GM23338 (cell line): Measurements from ENCODE around the gene EPHA3. TPM values are rescaled to one million over a fixed set of nuclear protein-coding genes. Genes with fewer than 3 reads are reported as not detected.
A peak's percentile ranks its signal among the peaks of the same experiment; 100 is the strongest.

Experiments
- ATAC-seq: fragments of 200-7000 bp; cut with Tn5 transposase; 3 replicates; pipeline ENCODE4 v1.9.1; 2020
- DNase-seq: peaks from one replicate; pipeline ENCODE4 v3.0.0-alpha.2; 2015; ENCODE audit warnings: low spot score
- H2AFZ ChIP-seq: fragments of 200-600 bp; sonication (generic); 2 replicates; pipeline ENCODE4 v1.8.0; 2016; ENCODE audit warnings: antibody characterized with exemption, mild to moderate bottlenecking, moderate library complexity
- H3F3A ChIP-seq: fragments of 200-600 bp; sonication (generic); replicated peaks from 2 replicates; pipeline ENCODE4 v1.8.0; 2017; ENCODE audit warnings: antibody characterized with exemption, mixed run types, low read depth
- H3K27ac ChIP-seq: fragments of 200-600 bp; sonication (generic); 2 replicates; pipeline ENCODE4 v1.6.1; 2016; ENCODE audit warnings: low read depth
- H3K27me3 ChIP-seq: fragments of 200-600 bp; sonication (generic); 2 replicates; pipeline ENCODE4 v1.8.0; 2016; ENCODE audit warnings: mild to moderate bottlenecking, mixed run types, moderate library complexity; ENCODE audit not compliant: insufficient read depth
- H3K36me3 ChIP-seq: fragments of 200-600 bp; sonication (generic); 2 replicates; pipeline ENCODE4 v1.8.0; 2016; ENCODE audit warnings: mild to moderate bottlenecking; ENCODE audit not compliant: insufficient read depth
- H3K4me1 ChIP-seq: fragments of 200-600 bp; sonication (generic); 2 replicates; pipeline ENCODE4 v1.8.0; 2016; ENCODE audit warnings: mild to moderate bottlenecking, moderate library complexity; ENCODE audit not compliant: insufficient read depth
- H3K4me2 ChIP-seq: fragments of 200-600 bp; sonication (generic); 2 replicates; pipeline ENCODE4 v1.7.1; 2017; ENCODE audit warnings: mixed run types
- H3K4me3 ChIP-seq: fragments of 200-600 bp; sonication (generic); 2 replicates; pipeline ENCODE4 v1.6.1; 2016; ENCODE audit warnings: mixed run types
- H3K79me2 ChIP-seq: fragments of 200-600 bp; sonication (generic); replicated peaks from 2 replicates; pipeline ENCODE4 v1.8.0; 2017; ENCODE audit warnings: mild to moderate bottlenecking; ENCODE audit not compliant: insufficient read depth
- H3K9me2 ChIP-seq: fragments of 200-600 bp; sonication (generic); 2 replicates; pipeline ENCODE4 v1.8.0; 2017; ENCODE audit not compliant: insufficient read depth
- H4K20me1 ChIP-seq: fragments of 200-600 bp; sonication (generic); replicated peaks from 2 replicates; pipeline ENCODE4 v1.8.0; 2017; ENCODE audit warnings: mild to moderate bottlenecking; ENCODE audit not compliant: insufficient read depth
- H3K27ac Mint-ChIP-seq: 2 replicates; pipeline ENCODE4 v1.8.0; 2020; ENCODE audit warnings: inconsistent platforms, mild to moderate bottlenecking, moderate library complexity, mixed read lengths
- H3K27me3 Mint-ChIP-seq: 3 replicates; pipeline ENCODE4 v1.8.0; 2022; ENCODE audit warnings: low read depth, mild to moderate bottlenecking, moderate library complexity, mixed read lengths, inconsistent platforms; ENCODE audit not compliant: insufficient read depth, poor library complexity
- H3K36me3 Mint-ChIP-seq: 3 replicates; pipeline ENCODE4 v1.8.0; 2021; ENCODE audit warnings: low read depth, mild to moderate bottlenecking, inconsistent platforms, moderate library complexity, mixed read lengths
- H3K4me1 Mint-ChIP-seq: 3 replicates; pipeline ENCODE4 v1.8.0; 2020; ENCODE audit warnings: mild to moderate bottlenecking, inconsistent platforms, mixed read lengths
- H3K4me3 Mint-ChIP-seq: 3 replicates; pipeline ENCODE4 v1.8.0; 2021; ENCODE audit warnings: moderate library complexity, mild to moderate bottlenecking, inconsistent platforms, mixed read lengths
- H3K9me3 Mint-ChIP-seq: 3 replicates; pipeline ENCODE4 v1.8.0; 2020; ENCODE audit warnings: moderate library complexity, mild to moderate bottlenecking, inconsistent platforms, mixed read lengths
- JUNB ChIP-seq: IDR thresholded peaks from one replicate; pipeline ENCODE4 v1.6.1; 2016; ENCODE audit warnings: antibody characterized with exemption; ENCODE audit not compliant: unreplicated experiment
- STAT1 ChIP-seq: IDR thresholded peaks from one replicate; pipeline ENCODE4 v1.6.1; 2016; ENCODE audit warnings: antibody characterized with exemption; ENCODE audit not compliant: unreplicated experiment
- ZNF114 ChIP-seq: fragments of 250-450 bp; sonication (Bioruptor Pico); IDR thresholded peaks from 2 replicates; pipeline ENCODE4 v1.5.0; 2020; ENCODE audit warnings: mild to moderate bottlenecking, moderate library complexity
- ZNF331 ChIP-seq: fragments of 250-450 bp; sonication (Bioruptor Pico); IDR thresholded peaks from 2 replicates; pipeline ENCODE4 v1.5.0; 2020; ENCODE audit warnings: low read depth, mild to moderate bottlenecking, moderate library complexity
- polyA plus RNA-seq: library from polyadenylated mRNA; unstranded; fragments of >200 nt; fragmentation: Nextera tagmentation; extraction: Ambion mirVana; gene quantifications from 2 replicates; pipeline ENCODE4 v1.2.1, GENCODE V29; 2016
- total RNA-seq: library from RNA; depleted of rRNA; stranded (reverse); fragments of >200 nt; shearing (Covaris generic); gene quantifications from 2 replicates; pipeline ENCODE4 v1.2.3, GENCODE V29; 2014
- TF ChIP-seq, protein P1 (sequence below): fragments of 250-450 bp; sonication (Bioruptor Pico); IDR thresholded peaks from 2 replicates; pipeline ENCODE4 v1.5.0; 2020; ENCODE audit warnings: mild to moderate bottlenecking, moderate library complexity
- TF ChIP-seq, protein P2 (sequence below), 2 experiments: fragments of 200-600 bp in 1 of 2; sonication (generic) in 1 of 2; conservative IDR thresholded peaks; 2 replicates each; pipeline versions ENCODE4 v1.5.1 to v1.6.1; 2016 to 2017; ENCODE audit warnings: antibody characterized with exemption in 2 of 2, low read depth in 2 of 2, mild to moderate bottlenecking in 2 of 2, moderate library complexity in 1 of 2

The EPHA3 gene
- total and polyA plus RNA-seq, 2 experiments from 2014 or later: 0.05 to 0.21 TPM

DNA sequence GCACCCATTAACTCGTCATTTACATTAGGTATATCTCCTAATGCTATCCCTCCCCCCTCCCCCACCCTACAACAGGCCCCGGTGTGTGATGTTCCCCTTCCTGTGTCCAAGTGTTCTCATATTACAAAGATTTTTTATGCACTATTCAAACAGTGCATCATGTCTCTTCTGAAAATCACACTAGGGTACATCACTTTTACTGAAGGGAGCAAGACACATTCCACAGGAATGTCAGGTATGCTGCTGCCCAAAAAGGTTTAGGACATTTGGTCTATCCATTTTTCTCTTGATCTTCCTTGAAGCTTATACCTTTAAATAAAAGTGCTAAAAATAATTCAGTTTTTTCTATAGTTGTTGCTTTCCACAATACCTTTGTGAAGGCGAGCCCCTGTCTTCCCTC is 9.2 kb upstream of the EPHA3 start (continued):
- TF ChIP-seq STAT1 (no peak), JUNB (no peak), ZNF331 (CRISPR knock-in tag) (no peak)
- TF ChIP-seq, protein P1, sequence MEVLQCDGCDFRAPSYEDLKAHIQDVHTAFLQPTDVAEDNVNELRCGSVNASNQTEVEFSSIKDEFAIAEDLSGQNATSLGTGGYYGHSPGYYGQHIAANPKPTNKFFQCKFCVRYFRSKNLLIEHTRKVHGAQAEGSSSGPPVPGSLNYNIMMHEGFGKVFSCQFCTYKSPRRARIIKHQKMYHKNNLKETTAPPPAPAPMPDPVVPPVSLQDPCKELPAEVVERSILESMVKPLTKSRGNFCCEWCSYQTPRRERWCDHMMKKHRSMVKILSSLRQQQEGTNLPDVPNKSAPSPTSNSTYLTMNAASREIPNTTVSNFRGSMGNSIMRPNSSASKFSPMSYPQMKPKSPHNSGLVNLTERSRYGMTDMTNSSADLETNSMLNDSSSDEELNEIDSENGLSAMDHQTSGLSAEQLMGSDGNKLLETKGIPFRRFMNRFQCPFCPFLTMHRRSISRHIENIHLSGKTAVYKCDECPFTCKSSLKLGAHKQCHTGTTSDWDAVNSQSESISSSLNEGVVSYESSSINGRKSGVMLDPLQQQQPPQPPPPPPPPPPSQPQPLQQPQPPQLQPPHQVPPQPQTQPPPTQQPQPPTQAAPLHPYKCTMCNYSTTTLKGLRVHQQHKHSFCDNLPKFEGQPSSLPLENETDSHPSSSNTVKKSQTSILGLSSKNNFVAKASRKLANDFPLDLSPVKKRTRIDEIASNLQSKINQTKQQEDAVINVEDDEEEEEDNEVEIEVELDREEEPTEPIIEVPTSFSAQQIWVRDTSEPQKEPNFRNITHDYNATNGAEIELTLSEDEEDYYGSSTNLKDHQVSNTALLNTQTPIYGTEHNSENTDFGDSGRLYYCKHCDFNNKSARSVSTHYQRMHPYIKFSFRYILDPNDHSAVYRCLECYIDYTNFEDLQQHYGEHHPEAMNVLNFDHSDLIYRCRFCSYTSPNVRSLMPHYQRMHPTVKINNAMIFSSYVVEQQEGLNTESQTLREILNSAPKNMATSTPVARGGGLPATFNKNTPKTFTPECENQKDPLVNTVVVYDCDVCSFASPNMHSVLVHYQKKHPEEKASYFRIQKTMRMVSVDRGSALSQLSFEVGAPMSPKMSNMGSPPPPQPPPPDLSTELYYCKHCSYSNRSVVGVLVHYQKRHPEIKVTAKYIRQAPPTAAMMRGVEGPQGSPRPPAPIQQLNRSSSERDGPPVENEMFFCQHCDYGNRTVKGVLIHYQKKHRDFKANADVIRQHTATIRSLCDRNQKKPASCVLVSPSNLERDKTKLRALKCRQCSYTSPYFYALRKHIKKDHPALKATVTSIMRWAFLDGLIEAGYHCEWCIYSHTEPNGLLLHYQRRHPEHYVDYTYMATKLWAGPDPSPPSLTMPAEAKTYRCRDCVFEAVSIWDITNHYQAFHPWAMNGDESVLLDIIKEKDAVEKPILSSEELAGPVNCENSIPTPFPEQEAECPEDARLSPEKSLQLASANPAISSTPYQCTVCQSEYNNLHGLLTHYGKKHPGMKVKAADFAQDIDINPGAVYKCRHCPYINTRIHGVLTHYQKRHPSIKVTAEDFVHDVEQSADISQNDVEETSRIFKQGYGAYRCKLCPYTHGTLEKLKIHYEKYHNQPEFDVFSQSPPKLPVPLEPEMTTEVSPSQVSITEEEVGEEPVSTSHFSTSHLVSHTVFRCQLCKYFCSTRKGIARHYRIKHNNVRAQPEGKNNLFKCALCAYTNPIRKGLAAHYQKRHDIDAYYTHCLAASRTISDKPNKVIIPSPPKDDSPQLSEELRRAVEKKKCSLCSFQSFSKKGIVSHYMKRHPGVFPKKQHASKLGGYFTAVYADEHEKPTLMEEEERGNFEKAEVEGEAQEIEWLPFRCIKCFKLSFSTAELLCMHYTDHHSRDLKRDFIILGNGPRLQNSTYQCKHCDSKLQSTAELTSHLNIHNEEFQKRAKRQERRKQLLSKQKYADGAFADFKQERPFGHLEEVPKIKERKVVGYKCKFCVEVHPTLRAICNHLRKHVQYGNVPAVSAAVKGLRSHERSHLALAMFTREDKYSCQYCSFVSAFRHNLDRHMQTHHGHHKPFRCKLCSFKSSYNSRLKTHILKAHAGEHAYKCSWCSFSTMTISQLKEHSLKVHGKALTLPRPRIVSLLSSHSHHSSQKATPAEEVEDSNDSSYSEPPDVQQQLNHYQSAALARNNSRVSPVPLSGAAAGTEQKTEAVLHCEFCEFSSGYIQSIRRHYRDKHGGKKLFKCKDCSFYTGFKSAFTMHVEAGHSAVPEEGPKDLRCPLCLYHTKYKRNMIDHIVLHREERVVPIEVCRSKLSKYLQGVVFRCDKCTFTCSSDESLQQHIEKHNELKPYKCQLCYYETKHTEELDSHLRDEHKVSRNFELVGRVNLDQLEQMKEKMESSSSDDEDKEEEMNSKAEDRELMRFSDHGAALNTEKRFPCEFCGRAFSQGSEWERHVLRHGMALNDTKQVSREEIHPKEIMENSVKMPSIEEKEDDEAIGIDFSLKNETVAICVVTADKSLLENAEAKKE (CRISPR knock-in tag): no peak

DNA sequence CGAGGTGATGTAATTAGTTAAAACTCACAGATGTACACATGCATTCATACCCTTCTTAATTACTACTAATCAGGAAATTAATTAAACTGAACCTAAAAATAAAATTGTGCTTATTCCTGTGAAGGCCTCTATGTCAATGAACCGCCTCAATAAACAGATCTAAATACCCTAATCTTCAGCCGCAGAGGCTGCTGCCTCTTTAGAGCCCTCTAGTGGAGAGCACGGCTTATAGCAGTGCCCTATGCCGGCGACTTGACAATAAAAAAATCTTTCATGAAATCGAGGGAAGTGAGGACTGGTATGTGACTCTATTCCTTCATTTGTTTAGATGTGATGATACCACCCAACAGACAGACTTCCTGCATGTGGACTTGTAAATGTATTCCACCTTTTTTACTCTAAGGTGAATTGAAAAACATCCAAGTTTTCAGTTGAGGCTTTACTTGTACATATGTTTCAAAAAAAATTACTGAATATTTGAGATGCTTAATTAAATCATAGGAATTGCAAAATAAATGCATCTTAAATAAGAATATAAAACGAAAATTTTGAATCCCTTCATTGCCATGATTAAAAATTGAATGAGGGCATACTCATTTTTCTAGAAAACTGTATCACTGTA is 8.3 kb upstream of the EPHA3 start:
- H3K4me3 Mint-ChIP-seq: no peak overlapping the region
- no peak overlapping the region for H2AFZ ChIP-seq

More for the DNA sequence above, 8.3 kb upstream of the EPHA3 start:
- H3K9me2 ChIP-seq: no peaks in the 10 kb centered on the region
- Mint-ChIP-seq H3K27me3 (no peaks in the 10 kb centered on the region), H3K9me3 (no peaks in the 10 kb centered on the region), H3K36me3 (no peaks in the 10 kb centered on the region), H3K4me1 (peaks cover 5% of the 10 kb centered on the region; the same call in 1 of the 3 replicates), H3K27ac (no peak overlapping the region)
- no peak for TF ChIP-seq ZNF114 (CRISPR knock-in tag)
- TF ChIP-seq, protein P2, sequence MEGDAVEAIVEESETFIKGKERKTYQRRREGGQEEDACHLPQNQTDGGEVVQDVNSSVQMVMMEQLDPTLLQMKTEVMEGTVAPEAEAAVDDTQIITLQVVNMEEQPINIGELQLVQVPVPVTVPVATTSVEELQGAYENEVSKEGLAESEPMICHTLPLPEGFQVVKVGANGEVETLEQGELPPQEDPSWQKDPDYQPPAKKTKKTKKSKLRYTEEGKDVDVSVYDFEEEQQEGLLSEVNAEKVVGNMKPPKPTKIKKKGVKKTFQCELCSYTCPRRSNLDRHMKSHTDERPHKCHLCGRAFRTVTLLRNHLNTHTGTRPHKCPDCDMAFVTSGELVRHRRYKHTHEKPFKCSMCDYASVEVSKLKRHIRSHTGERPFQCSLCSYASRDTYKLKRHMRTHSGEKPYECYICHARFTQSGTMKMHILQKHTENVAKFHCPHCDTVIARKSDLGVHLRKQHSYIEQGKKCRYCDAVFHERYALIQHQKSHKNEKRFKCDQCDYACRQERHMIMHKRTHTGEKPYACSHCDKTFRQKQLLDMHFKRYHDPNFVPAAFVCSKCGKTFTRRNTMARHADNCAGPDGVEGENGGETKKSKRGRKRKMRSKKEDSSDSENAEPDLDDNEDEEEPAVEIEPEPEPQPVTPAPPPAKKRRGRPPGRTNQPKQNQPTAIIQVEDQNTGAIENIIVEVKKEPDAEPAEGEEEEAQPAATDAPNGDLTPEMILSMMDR (conservative IDR thresholded peaks at IDR 0.05; ENCODE audit: low read depth in 2 of 2): peak; percentile 79 to 98
- peak; percentile 68 for ATAC-seq
- no peak overlapping the region for H3K4me2 ChIP-seq
- H3K27me3 ChIP-seq: no peaks in the 10 kb centered on the region
- H3K27ac ChIP-seq: no peak overlapping the region
- H4K20me1 ChIP-seq: no peaks in the 10 kb centered on the region
- no peak overlapping the region for H3K4me3 ChIP-seq
- H3K4me1 ChIP-seq: no peaks in the 10 kb centered on the region
- no peaks in the 10 kb centered on the region for H3K79me2 ChIP-seq
- no peaks in the 10 kb centered on the region for H3K36me3 ChIP-seq
- no peaks in the 10 kb centered on the region for H3F3A ChIP-seq
- DNase-seq: peak; percentile 79
